Stomach (tissue), 9 donors: ENCODE data around the gene SCAMP4. TPM values are rescaled to one million over a fixed set of nuclear protein-coding genes. Genes with fewer than 3 reads are reported as not detected.

Source experiments
- DNase-seq, 2 donors: peaks; one replicate each; pipeline versions ENCODE4 v3.0.0 to v3.0.0-alpha.2; 2013 to 2019
- H3K27ac ChIP-seq, 5 donors: fragments of 200-600 bp in 4 of 5; sonication (generic) in 4 of 5; one replicate each; pipeline ENCODE4 v1.5.1; 2013 to 2019; ENCODE audit warnings: mild to moderate bottlenecking in 1 of 5, moderate library complexity in 1 of 5
- H3K27me3 ChIP-seq, 3 donors: fragments of 200-600 bp; sonication (generic); one replicate each; pipeline ENCODE4 v1.5.1; 2017 to 2019; ENCODE audit warnings: mixed run types in 1 of 3
- H3K36me3 ChIP-seq, 4 donors: fragments of 200-600 bp; sonication (generic); 1 replicate in 3 of 4; 2 replicates in 1 of 4; pipeline ENCODE4 v1.5.1; 2016 to 2019
- H3K4me1 ChIP-seq, 4 donors: fragments of 200-600 bp; sonication (generic); one replicate each; pipeline ENCODE4 v1.5.1; 2016 to 2019
- H3K4me3 ChIP-seq, 4 donors: fragments of 200-600 bp; sonication (generic) in 3 of 4; one replicate each; pipeline ENCODE4 v1.5.1; 2016 to 2019; ENCODE audit warnings: mild to moderate bottlenecking in 1 of 4
- H3K9me3 ChIP-seq, 4 donors: fragments of 200-600 bp; sonication (generic); one replicate each; pipeline ENCODE4 v1.5.1; 2016 to 2019
- CTCF ChIP-seq, 7 experiments: fragments of 450-650 bp in 4 of 7; fragments of 200-600 bp in 3 of 7; sonication (generic) in 3 of 7; IDR thresholded peaks; one replicate each; pipeline ENCODE4 v1.5.1; 2016 to 2019; ENCODE audit warnings: antibody characterized with exemption in 7 of 7, control low read depth in 2 of 7, mild to moderate bottlenecking in 1 of 7
- EP300 ChIP-seq: sonication (generic); formaldehyde crosslinking; IDR thresholded peaks from one replicate; pipeline ENCODE4 v1.6.1; 2017; ENCODE audit warnings: antibody characterized with exemption
- POLR2A ChIP-seq, 4 donors: fragments of 450-650 bp; IDR thresholded peaks; one replicate each; pipeline ENCODE4 v1.6.1; 2016; ENCODE audit warnings: antibody characterized with exemption in 4 of 4, control low read depth in 2 of 4, mild to moderate bottlenecking in 1 of 4, moderate library complexity in 1 of 4
- POLR2AphosphoS5 ChIP-seq, 3 donors: sonication (generic); formaldehyde crosslinking; IDR thresholded peaks; one replicate each; pipeline ENCODE4 v1.6.1; 2016; ENCODE audit warnings: antibody characterized with exemption in 3 of 3
- WGBS, 5 donors: extraction: QIAGEN DNeasy Blood & Tissue Kit in 3 of 5; methylation state at CpG; one replicate each; pipeline versions ENCODE4 v1.1.5 to v1.1.7; 2013 to 2018; 5-methylcytosine and 5-hydroxymethylcytosine counted together
- intact Hi-C: fragments of 100-400 bp; cut with DNase I; formaldehyde crosslinking; loops from one replicate; pipeline ENCODE4 v1.15.1; 2023; ENCODE audit warnings: low total_unique reads
- polyA plus RNA-seq, 3 donors: library from polyadenylated mRNA; stranded (reverse); fragments of 200-250 nt; gene quantifications; one replicate each; pipeline ENCODE4 v1.2.3, GENCODE V29; 2013
- total RNA-seq, 5 donors: library from RNA; depleted of rRNA; stranded (reverse); fragments of >200 nt; gene quantifications; one replicate each; pipeline versions ENCODE4 v1.1.0 to v1.2.3, GENCODE V29; 2014 to 2016
- donor health status: healthy with polysubstance abuse.
- donor health status: Bipolar disorder and iron deficiency.
- donor health status: healthy.

The SCAMP4 gene
- total and polyA plus RNA-seq, 8 donors = 7.8 to 77.6 (median 18.6) TPM

- Histone ChIP-seq H3K9me3 (no peaks in the 10 kb centered on the region), H3K36me3 (no peaks in the 10 kb centered on the region), H3K4me3 (peak within 1 kb of the TSS; percentile 73 to 90 (median 82)), H3K27me3 (no peaks in the 10 kb centered on the region), H3K4me1 (peaks cover 29 to 50% (median 46%) of the 10 kb centered on the region in 4 donors), H3K27ac (peak within 1 kb of the TSS; percentile 93 to 99 (median 97))
- intact Hi-C loops = no loop called here
- WGBS, 5 donors = 0 to 1% (median 0%) methylated on average over 17 to 97 of the region's 97 CpGs
- no peak for TF ChIP-seq POLR2A (IDR thresholded peaks at IDR 0.05)
- TF ChIP-seq EP300 = no peak
- TF ChIP-seq POLR2AphosphoS5 (IDR thresholded peaks at IDR 0.05) = peak in 1 of 3 donors; percentile 39
- TF ChIP-seq CTCF (IDR thresholded peaks at IDR 0.05) = peak in 1 of 7 experiments; percentile 45
- DNase-seq = no peak
These were observed 36.2 kb downstream of the SCAMP4 start, which contains the start of gene CSNK1G2 for GRCh38 chr19:1941146-1942077. Gene CSNK1G2, plus strand, starts transcription at chr19:1941172. Its CDS starts 28,601 bp downstream, at chr19:1969773.

GRCh38 chr19:1942078-1942933, 37.1 kb downstream of the SCAMP4 start:
- H3K27me3 ChIP-seq = no peaks in the 10 kb centered on the region
- intact Hi-C loops = no loop called here
- H3K27ac ChIP-seq = peak overlapping the region; percentile 90 to 99 (median 94)
- H3K4me3 ChIP-seq = peak overlapping the region; percentile 73 to 90 (median 82)
- peaks cover 29 to 52% (median 46%) of the 10 kb centered on the region in 4 donors for H3K4me1 ChIP-seq
- H3K36me3 ChIP-seq = peaks cover 0 to under 1% (median 0%) of the 10 kb centered on the region in 4 donors
- no peaks in the 10 kb centered on the region for H3K9me3 ChIP-seq
- TF ChIP-seq POLR2A (IDR thresholded peaks at IDR 0.05) (peak in 1 of 4 donors; percentile 16), CTCF (IDR thresholded peaks at IDR 0.05) (no peak), POLR2AphosphoS5 (IDR thresholded peaks at IDR 0.05) (peak in 2 of 3 donors; percentile 59 to 61)
- 1 to 3% (median 1%) methylated on average over 11 to 40 of the region's 40 CpGs for WGBS, 5 donors
- DNase-seq = peak; percentile 75 to 92

GRCh38 chr19:1942934-1943555, 37.8 kb downstream of the SCAMP4 start:
- Histone ChIP-seq H3K4me1 (peaks cover 29 to 59% (median 48%) of the 10 kb centered on the region in 4 donors), H3K27ac (peak overlapping the region in 4 of 5 donors; percentile 90 to 99 (median 96)), H3K27me3 (no peaks in the 10 kb centered on the region), H3K36me3 (peaks cover 0 to 3% (median 0%) of the 10 kb centered on the region in 4 donors), H3K4me3 (peak overlapping the region; percentile 73 to 90 (median 82)), H3K9me3 (no peaks in the 10 kb centered on the region)
- 34 to 46% (median 36%) methylated on average over 16 to 21 of the region's 21 CpGs for WGBS, 5 donors
- intact Hi-C loops = no loop called here
- DNase-seq = no peak
- TF ChIP-seq POLR2A (IDR thresholded peaks at IDR 0.05) = no peak
- TF ChIP-seq EP300 = no peak
- TF ChIP-seq POLR2AphosphoS5 (IDR thresholded peaks at IDR 0.05) = no peak
- TF ChIP-seq CTCF (IDR thresholded peaks at IDR 0.05) = no peak
